HG03442 (cell line): ENCODE results near the gene SFXN5.

ENCODE experiments used
- ATAC-seq: cut with Tn5 transposase; IDR thresholded peaks from one replicate; pipeline ENCODE4 v1.9.1; 2021; ENCODE audit warnings: mild to moderate bottlenecking, moderate library complexity; ENCODE audit not compliant: unreplicated experiment

SFXN5 gene

GRCh38 chr2:73053316-73054114 is 18.0 kb downstream of the SFXN5 start:
- no peak for ATAC-seq

- ATAC-seq, result no peak
Observed at GRCh38 chr2:73050121-73050545, 21.4 kb downstream of the SFXN5 start.

GRCh38 chr2:73043929-73044832 is 27.3 kb downstream of the SFXN5 start:
- no peak for ATAC-seq

DNA sequence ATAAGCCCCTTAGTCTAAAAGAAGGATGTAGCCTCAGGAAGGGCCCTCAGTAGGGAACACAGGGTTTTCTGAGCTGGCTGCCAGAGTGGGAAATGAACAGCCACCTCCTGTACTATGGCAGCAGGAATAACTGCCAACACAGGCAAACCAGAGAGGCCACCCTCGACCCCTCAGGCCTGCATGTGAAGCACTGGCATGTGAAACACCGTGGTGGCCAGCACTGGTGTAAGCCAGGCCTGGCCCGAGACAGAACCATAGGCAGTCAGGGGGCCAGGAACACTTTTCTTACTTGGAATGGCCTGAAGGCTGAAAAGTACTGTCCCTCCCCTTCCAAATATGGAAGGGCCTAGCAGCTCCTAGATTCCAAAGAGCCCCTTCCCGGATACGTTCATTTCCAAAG is 28.2 kb downstream of the SFXN5 start:
- no peak for ATAC-seq

DNA sequence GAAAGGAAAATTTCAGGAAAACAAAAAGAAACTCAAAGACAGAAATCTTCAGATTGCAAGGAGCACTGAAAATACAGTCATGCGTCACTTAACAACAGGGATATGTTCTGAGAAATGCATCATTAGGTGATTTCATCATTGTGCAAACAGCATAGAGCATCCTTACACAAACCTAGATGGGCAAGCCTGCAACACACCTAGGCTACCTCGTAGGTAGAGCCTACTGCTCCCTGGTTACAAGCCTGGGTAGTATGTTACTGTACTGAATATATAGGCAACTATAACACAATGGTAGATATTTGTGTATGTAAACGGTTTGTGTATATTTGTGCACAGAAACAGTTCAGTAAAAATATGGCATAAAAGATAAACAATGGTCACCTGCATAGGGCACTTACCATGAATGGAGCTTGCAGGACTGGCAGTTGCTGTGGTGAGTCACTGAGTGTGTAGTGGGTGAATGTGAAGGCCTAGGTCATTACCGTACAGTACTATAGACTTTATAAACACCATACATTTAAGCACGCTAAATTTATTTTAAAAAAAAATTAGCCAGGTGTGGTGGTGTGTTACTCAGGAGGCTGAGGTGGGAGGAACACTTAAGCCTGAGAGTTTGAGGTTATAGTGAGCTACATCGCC is 33.4 kb downstream of the SFXN5 start:
- no peak for ATAC-seq

- ATAC-seq, result no peak
Observed at GRCh38 chr2:73036766-73037165, 34.7 kb downstream of the SFXN5 start.

- no peak for ATAC-seq
Observed at GRCh38 chr2:73035899-73036711, 35.4 kb downstream of the SFXN5 start.

- ATAC-seq, result no peak
Observed at GRCh38 chr2:73034661-73035375, 36.7 kb downstream of the SFXN5 start.

DNA sequence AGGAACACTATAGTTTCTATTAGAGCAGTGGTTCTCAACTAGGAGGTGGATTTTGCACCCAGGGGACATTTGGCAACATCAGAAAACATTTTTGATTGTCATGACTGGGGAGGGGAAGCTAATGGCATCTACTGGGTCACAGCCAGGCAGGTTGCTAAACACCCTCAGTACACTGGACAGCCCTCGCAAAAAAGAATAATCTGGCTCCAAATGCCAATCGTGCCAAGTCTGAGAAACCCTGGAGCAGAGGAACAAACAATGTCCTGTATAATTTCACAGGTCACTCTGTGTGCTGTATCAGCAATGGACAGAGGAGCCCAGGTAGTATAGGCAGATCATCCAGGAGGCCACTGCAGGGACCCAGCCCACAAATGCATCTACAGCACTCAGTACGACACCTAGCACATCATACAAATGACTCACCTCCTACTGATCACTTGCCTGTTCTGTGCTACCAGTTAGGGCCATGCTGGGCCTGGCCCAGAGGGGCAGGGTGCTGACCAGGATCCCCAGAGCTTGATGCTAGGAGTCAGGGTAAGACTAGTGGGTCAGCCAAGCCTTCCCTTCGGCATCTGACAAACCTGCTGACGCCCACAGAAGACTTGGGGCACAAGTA is 37.6 kb downstream of the SFXN5 start:
- ATAC-seq, result no peak

DNA sequence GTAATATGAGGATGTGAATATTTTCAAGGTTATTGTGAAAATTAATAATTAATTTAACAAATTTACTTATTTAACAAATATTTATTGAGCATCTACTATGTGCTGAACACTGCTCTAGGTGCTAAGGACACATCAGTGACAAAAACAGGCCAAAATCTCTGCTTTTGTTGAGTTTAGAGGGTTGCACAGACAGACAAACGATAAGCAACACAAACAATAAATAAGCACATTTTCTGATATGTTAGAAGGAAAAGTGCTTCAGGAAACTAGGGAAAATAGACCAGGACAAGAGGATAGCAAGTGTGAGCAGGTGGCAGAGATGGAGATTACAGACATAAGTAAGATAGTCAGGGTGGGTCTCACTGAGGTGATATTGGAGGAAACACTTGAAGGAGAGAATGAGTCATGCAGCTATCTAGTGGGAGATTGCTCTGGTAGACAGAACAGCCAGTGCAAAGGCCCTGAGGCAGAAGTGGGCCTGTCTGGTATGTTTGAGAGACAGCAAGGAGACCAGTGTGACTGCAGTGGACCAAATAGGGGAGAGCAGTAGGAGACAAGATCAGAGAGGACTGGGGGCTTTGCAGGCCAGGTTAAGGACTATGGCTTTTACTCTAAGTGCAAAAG is 38.3 kb downstream of the SFXN5 start:
- no peak for ATAC-seq

DNA sequence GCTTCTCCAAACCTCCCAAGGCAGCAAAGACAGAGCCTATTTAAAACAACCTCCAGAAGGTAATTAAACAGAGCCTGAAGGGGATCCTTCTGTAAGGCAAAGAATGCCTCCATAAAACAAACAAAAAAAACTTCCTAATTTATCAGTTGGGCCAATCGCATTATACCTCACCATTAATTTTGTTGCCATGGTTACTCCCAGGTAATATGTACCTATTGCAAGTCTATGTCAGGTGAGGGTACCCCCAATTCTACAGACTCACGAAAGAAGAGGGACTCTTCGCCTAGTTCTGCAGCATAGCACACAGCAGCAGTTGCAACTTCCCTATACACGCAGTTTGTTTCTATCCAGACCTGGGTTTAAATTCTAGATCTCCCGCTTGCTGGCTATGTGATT is 38.8 kb downstream of the SFXN5 start:
- no peak for ATAC-seq

- ATAC-seq, result no peak
Observed at GRCh38 chr2:73031725-73032701, 39.5 kb downstream of the SFXN5 start.

DNA sequence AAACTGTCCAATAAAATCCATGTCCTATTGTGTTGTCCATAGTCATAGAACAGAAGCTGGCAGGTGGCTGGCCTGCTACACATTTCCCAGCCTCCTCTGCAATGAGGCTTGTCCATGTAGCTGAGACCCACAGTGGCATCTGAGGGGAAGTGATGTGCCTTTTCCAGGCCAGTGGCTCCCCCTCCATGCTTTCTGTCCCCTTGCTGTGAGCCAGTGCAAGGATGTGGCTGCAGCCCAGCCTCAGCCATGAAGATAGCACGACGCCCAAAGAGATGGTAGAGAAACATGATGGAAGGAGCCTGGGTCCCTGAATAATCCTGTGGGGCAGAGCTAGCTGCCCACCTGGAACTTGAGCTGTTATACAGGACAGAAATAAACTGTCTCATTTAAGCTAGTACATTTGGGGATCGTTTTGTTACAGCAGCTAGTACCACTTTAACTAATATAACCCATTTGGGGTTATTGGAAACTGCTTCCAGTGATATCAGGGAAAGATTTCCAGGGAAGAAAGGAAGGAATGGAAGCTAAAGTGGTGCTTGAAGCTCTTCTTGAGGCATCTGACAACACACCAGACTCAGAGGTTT is 40.3 kb downstream of the SFXN5 start:
- ATAC-seq, result no peak

- no peak for ATAC-seq
Observed at GRCh38 chr2:73028841-73029240, 42.7 kb downstream of the SFXN5 start.

GRCh38 chr2:73027340-73027739 is 44.2 kb downstream of the SFXN5 start:
- no peak for ATAC-seq

DNA sequence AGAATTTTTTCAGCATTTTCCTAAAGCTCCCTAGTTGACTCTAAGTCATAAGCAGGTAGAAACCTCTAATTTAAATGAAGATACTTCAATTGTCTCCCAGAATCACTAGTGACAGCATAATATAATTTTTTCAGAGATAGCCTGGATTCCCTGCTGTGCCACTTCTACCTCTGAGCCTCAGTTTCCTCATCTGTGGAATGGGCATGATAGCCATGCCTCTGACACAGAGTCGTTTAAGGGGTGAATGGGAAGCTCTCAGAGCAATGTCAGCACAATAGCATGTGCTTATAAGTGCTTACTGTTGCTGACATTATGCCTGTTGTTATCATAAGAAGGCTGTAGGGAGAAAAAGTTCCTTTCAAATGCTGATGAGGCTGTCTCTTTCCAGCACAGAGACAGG is 48.0 kb downstream of the SFXN5 start:
- no peak for ATAC-seq

DNA sequence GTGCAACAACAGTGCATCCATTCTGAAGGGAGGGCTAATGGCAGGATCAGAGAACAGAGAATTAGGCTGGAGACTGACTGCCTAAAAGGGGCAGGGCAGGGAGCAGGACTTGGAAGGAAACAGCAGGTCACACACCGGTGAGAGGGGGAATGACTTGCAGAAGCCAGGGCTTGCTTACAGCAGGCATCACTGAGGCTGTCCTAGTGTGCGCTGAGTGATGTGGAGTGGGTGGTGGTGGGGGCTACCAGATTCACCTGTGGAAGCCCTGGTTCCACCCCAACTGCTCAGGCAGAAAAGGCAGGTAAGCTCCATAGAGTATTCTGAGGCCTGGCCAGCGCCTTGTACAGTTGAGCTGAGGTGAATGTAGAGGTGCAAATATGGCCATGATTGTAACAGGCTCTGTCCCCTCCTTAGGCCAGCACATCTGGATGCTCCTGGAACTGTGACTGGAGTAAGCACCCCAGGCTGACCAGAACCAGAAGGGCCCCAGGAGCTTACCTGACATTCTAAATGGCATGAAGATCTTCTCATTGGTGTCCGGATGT is 49.4 kb downstream of the SFXN5 start:
- no peak for ATAC-seq
